GOT3 (cell line): ENCODE measurements around the gene MRGPRE.

Source experiments
- DNase-seq: peaks from one replicate; lab custom pipeline; 2025; ENCODE audit warnings: mixed read lengths; lab: John Stamatoyannopoulos, UW

The MRGPRE gene

DNA sequence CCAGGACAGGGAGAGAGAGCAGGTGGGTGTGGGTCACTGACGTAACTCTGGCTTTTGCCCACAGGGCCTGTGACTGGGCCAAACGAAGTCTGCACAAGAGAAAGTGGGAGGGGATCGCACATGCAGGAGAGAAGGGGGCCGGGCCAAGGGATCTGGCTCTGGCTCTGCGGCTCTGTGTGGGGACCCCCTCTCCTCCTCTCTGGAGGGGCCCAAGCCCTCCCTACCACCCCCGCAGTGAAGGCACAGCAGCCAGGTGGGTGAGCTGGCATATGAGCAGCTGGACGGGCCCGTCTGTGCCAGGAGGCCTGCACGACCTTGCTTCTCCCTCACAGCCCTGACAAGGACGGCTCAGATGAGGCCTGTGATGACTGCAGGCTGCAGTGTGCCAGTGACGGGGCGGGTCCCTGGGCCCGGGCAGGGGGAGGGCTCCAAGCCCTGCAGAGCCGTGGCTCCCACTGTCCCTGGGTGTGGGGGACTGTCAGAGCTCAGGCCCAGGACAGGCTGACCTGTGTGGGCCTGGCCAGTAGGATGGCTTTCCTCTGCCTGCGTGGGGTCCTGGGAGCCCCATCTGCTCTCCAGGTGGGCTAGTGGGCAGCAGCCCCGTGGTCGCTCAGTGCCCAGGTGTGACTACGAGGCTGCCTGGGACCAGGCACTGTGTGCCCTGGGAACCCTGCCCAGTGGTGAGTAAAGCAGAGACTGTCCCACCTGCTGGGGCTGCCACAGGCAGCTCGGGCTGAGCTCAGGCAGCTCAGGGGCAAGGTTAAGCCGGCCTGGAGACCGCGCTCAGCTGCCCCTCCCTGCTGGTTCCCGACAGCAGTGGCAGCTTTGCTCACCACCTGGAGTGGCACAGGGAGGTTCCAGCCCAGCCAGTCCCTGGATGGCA lies 35.8 kb downstream of the MRGPRE start:
- DNase-seq, result no peak

DNA sequence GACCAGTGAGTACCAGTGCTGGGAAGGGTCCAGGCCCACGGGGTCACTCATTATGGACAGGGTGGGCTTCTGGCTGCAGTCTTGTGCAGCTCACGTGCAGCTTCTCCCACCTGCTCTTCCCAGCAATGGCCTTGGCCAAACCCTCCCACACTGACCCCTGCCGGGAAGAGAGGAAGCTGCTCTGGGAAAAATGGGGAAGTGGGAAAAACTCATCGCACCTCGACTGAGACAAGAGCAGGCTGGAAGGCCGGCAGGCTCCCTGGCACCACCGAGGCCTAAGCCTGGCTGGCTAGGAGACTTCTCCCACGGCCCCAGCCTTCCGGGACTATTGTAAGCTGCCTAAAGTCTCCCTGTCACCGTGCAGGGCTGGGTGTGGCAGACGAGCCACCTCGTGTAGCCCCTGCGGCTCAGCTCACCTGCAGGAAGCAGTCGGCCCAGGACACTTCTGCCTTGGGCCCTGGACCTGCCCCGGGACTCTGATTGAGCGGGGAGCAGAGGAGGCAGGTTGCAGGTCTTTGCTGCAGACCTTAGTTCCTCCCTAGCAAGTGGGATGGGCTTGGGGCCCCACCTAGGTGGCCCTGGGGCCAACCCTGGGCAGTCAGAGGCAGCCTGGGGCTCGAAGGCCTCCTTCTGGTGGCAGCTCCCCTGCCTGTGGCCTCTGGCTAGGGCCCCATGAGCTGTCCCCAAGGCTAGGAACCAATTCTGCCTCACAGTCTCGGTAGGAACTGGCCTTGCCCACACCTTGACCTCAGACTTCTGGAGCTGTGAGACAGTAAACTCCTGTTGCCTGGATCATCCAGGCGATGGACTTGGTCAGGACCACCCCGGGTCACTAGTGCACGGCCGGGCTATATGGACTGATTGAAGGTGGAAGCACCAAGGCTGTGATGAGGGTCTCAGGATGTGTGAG lies 36.7 kb downstream of the MRGPRE start:
- DNase-seq, result no peak

DNA sequence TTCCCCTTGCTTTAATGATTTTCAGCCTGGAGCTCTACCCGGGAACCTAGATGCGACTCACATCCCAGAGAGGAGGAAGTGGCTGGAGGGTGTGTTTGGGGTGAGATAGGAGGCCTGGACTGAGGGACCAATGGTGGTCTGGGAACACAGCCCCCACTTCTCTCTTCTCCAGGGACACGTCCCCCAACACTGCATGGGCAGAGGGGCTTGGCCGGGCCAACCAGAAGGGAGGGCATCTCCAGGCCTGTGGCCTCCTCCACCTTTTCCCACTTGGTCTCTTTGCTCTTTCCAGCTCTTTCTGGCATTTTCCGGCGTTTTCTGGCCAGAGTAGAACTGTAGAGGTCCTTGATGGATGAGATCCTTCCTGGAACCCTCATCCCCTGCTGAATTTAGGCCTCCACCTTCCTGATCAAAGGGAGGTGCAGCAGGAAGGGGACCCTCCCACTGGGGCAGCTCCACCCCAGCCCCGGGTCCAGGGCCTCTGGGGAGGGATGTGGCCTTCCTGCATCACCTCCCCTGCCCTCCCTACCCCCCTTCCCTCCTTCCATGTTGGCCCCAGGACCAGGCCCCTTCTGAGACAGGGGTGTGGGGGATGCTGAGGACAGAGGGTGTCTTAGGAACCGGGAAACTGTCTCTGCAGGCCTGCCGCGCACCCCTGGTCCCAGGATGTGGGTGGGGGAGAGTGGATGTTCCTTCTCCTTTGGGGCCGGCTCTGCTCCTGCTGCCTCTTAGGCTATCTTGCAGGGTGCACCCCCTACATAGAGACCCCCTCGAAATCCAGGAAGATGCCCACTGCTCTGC lies 38.0 kb downstream of the MRGPRE start:
- no peak for DNase-seq

DNA sequence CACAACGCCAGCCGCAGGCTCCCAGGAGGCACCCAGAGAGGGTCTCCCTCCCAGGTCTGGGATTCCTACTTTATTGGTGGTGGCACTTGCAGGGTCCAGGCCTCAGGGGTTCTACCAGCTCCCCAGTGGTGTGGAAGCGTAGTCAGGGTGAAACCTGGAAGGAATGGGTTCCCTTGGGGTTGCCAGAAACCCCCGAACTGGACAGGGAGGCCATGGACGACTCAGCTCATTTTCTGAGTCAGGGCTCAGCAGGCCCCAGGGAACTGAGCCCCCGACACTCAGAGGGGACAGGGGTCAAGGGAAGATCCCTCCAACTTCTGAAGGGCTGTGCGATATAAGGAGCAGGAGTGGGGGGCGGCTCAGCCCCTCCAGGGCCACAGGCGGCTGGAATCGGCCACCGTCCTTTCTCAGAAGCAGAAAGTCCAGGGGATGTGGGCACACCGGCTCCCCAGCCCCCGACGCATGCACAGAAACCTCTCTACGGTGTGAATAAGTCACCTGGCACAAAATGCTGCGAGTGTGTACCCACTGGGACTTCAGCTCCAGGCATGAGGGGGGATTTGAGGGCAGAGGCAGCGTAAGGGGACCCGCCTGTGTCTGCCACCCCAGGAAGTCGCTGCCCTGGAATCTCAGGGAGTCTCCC lies 38.7 kb downstream of the MRGPRE start:
- no peak for DNase-seq

DNA sequence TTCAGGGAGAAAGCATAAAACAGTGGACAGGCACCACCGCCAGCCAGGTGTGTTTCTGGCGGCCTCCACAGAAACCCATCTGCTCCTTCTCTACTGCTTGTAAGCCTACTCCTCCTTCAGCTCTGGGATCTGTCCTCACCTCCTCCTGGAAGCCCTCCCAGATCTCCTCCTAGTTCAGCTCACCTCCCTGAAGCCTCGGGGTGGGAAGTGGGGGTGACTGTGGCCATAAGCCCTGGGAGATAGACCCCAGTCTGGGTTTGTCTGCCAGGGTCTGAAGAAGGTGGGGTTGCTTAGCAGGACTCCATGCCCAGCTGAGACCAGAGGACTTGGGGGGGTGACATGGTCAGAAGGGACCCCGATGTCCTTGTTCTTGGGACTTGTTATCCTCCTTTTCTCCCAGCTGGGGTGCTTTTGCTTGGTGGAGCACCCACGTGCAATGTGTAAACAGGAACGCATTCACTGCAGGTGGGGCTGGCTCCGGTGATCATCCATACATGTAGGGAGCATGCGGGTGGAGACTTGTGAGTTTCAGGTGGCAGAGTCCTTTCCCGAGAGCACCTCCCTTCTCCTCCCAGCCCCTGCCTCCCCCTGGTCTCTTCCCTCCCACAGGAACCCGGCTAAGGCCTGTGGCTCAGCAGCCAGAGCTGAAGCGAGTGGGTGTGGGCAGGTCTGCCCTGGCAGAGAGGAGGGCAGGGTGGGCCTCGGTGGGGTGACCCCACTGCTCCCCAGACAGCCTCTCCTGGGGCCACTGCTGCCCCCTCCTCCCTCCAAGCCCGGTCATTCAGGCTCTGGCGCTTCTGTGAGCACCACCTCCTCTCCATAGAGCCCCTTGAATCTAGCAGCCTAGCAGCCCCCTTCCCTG lies 39.5 kb downstream of the MRGPRE start:
- no peak for DNase-seq

DNA sequence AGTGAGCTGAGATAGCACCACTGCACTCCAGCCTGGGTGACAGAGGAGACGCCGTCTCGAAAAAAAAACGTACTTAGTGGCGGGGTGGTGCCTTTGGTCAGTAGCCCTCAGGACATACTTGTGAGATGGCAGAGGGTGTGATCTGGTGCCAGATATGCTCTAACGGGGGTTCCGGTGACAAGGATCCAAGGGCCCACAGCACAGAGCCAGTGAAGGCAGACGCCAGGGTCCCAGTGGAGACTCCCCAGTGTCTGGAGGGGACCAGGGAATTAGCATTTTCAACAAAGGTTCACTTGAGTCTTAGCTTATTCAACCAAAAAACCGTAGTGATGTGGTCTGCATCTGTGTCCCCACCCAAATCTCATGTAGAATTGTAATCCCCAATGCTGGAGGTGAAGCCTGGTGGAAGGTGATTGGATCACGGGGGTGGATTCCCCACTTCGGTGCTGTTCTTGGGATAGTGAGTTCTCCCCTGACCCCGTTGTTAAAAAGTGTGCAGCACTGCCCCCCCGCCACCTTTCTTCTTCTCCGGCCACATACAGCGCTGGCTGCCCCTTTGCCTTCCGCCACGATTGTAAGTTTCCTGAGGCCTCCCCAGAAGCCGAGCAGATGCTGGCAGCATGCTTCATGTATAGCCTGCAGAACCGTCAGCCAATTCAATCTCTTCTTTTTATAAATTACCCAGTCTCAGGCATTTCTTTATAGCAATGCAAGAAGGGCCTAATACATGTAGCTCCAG lies 40.5 kb downstream of the MRGPRE start:
- DNase-seq, result no peak

DNA sequence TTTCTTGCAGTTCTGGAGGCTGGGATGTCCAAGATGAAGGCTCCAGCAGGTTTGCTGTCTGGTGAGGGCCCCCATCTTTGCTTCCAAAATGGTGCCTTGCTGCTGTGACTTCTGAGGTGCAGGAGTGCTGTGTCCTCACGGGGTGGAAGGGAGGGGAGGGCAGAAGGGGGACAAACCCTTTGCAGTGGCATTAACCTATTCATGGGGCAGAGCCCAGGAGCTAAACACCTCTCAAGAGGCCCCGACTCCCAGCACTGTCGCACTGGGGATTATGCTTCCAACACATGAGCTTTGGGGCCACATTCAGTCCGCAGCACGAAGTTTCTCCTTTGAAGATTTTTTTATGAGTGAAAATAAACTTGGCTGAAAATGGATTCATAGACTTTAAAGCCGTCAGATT lies 41.6 kb downstream of the MRGPRE start:
- no peak for DNase-seq

DNA sequence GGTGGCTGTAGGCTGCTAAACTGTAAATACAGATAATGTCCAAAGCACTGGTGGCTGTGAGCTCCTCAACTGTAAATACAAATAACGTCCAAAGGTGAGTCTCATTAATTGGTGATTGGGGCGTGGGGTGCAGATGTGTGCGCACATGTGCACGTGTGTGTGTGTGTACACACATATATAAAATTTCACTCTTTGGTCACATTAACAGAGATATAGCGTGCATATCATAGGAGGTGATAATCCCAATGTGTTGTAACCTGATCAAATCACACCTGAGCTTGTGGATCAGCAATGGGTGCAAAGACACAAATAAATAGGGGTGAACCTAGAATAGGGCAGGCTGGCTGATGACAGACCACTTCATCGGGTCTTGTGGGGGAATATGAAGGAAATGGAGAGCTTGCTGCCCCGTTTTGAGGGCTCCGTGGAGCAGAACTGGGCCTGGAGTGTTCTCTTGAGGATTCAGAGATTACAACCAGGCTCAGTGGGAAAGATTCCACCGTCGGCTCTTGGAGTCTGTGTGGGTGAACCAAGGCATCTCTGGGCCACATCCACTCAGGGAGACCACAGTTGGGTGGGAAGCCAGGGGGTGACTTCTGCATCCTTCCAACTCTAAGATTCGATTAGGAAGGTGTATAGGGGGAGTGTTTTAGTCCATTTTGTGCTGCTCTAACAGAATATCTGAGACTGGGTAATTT lies 42.2 kb downstream of the MRGPRE start:
- DNase-seq, result no peak

DNA sequence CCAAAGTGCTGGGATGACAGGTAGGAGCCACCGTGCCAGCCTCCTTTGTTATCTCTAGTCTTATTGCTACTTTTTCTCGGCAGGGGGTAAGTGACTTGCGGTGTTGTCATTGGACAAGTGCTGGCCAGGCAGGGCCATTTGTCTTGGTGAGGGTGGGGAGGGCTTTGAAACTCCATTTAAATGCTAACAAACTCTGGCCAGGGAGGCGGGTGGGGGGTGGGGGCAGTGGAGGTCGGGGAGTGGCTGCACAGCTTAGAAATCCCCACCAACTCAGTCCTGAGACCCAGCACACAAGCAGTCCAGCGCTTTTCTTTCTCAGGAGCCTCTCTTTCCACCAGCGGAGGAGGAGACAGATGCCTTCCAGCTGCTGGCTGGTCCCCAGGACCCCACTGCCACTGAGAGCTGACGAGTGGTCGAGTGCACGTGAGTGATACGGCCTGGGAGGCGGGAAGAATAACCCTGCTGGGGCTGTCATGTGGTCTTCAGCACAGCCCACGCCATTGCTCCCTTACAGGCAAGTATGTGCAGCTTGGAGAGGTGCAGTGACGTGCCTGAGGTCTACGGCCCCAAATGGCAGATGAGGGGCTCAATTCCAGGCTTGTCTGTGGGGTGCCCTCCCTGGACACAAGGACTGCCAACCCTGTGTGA lies 42.9 kb downstream of the MRGPRE start:
- DNase-seq, result no peak

DNA sequence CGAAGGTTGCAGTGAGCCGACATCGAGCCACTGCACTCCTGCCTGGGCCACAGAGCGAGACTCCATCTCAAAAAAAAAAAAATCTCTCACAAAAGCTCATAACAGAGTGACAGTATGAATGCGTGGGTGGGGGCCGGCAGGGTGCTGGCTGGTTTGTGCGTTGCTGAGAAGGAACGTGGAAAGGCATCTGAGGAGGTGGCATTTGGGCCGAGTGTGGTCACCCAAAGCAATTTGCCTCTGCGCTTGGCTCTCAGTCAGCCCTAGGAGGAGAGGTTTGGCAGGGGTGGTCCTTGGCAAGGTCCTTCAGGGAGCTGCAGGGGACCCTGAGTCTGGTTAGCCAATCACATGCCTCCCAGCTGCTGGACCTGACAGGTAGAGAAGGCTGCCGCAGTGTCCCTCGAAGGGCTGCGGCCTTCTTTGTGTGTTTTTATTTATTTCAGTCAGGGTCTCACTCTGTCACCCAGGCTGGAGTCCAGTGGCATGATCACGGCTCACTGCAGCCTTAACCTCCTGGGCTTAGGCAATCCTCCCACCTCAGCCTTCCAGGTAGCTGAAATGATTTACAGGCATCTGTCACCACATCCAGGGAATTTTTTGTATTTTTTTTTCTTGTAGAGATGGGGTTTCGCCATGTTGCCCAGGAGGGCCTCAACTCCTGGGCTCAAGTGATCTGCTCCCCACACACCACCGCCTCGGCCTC lies 43.6 kb downstream of the MRGPRE start:
- DNase-seq, result no peak

DNA sequence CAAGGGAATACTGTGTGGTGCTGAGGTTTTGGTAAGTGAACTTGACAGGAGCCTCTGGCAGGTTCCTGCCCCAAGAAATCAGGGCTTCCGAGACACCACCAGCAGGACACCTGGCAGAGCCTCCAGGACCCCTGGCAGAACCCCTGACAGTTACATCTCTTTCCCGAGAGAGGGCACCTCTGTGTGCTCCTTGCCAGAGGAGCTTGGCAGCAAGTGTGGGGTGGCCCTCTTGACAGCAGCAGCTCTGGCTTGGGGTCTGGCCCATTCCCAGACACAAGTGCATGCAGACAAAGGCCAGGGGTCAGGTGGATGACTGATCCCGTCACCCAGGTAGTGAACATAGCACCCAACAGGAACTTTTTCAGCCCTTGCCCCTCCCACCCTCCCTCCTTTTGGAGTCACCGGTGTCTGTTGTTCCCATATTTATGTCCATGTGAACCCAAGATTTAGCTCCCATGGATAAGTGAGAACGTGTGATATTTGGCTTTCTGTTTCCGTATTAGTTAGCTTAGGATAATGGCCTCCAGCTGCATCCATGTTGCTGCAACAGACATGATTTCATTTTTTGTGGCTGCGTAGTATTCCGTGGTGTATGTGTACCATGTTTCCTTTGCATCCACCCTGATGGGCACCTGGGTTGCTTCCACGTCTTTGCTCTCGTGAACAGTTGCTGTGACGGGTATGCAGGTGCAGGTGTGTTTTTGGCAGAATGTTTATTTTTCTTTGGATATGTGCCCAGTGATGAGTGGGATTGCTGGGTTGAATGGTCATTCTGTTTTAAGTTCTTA lies 45.9 kb downstream of the MRGPRE start:
- no peak for DNase-seq

DNA sequence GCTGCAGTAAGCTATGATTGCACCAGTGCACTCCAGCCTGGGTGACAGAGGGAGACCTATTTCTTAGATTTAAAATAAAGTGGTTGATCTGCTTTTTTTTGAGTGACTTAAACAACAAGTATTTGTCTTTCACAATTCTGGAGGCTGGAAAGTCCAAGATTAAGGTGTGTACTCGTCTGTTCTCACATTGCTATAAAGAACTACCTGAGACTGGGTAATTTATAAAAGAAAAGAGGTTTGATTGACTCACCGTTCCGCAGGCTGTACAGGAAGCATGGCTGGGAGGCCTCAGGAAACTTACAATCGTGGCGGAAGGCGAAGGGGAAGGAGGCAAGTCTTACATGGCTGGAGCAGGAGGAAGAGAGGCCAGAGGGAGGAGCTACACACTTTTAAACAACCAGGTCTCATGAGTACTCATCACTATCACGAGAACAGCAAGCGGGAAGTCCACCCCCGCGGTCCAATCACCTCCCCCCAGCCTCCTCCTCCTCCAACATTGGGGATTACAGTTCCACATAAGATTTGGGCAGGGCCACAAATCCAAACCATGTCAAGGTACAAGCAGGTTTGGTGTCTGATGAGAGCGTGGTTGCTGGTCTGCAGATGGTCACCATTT lies 47.4 kb downstream of the MRGPRE start:
- DNase-seq, result no peak

DNA sequence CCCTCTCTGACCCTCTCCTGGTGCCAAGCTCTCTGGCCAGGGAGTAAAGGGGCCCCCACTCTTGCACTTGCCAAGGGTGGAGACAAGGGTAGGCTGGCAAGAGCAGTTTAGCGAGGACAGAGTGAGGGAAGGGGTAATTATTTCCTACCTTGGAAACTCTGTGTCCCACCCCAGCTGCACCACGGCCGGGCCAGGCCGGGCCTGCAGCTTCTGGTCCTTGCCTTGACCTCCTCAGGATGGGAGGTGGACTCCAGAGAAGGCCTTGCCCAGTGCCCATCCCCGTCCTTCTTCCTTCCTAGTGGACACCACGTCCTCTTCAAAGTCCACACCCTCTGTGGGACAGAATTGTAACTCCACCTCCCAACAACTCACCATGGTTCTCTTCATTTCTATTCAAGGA lies 48.7 kb downstream of the MRGPRE start:
- no peak for DNase-seq

DNA sequence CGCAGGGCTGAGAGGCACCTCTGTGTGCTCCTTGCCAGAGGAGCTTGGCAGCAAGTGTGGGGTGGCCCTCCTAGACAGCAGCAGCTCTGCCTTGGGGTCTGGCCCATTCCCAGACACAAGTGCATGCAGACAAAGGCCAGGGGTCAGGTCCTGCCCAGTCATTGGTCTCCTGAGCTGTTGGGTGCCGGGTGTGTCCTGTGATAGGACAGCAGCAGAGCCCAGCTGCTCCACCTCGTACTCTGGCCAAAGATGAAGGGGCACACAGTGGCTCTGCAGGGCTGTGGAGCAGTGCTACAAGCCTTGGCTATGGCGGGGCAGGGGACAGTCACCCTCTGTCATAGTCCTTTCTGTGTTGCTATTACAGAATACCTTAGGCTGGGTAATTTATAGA lies 49.8 kb downstream of the MRGPRE start:
- DNase-seq, result no peak

DNA sequence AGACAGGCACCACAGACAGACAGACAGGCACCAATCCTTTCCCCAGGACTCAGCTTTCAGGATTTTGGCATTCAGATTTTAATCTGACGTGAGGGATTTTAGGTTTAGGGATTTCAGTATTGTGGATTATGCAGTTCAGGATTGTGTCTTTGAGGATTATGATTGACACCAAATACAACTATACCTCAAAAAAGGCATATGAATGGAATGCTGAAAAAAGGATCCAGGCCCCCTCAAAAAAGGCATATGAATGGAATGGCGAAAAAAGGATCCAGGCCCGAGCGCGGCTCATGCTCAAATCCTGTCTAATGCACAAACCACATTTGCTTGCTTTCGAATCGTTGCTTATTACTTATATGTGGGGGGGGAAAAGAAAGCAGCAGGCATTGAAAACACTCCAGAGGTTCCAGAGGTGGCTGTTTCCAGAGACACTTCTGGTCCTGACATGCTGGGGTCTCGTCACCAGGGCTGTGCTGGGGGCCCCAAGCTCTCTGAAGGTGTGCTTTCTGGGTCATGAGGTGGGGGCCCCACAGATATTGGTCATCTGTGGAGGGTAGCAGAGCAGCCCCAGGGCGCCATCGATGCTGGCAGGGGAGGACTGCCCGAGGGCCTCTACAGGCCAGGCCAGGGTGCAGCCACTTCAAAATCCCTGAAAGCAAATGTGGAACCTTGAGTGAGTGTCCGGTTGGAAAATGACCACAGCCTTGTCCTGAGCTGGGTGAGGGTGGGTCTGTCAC lies 50.3 kb downstream of the MRGPRE start:
- no peak for DNase-seq

DNA sequence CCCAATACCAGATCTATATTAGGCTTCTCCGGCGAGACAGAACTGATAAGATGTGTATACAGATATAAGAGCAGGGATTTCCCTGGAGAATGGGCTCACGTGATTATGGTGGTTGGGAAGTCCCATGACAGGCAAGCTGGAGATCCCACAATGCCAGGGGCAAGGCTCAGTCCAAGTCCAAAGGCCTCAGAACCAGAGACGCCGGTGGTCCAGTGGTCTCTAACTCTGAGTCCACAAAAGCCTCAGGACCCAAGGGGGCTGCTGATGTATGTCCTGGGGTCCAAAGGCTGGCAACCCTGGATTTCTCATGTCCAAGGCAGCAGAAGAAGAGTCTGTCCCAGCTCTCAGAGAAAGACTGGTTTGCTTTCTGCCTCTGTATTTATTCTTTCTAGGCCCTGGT lies 51.3 kb downstream of the MRGPRE start:
- DNase-seq, result no peak
